H1 (cell line): ENCODE results near the gene CLMP. TPM values are rescaled to one million over a fixed set of nuclear protein-coding genes. Genes with fewer than 3 reads are reported as not detected.

Experiments used
- CTCF ChIA-PET: fragments of 300-600 bp; sonication (Branson Sonifier 250); formaldehyde crosslinking; loops from one replicate; lab custom pipeline; 2021; ENCODE audit not compliant: partially characterized antibody; lab: Charles Lee
- POLR2A ChIA-PET: fragments of 300-600 bp; sonication (Branson Sonifier 250); formaldehyde crosslinking; loops from one replicate; lab custom pipeline; 2021; ENCODE audit warnings: inconsistent platforms; ENCODE audit not compliant: partially characterized antibody; lab: Charles Lee
- DNase-seq, 2 experiments: peaks; one replicate each; pipeline versions ENCODE4 v3.0.0 to v3.0.0-alpha.2; 2010 to 2022; ENCODE audit warnings: low spot score in 2 of 2, low read depth in 1 of 2, mixed read lengths in 1 of 2
- FAIRE-seq: peaks from 2 replicates; lab custom pipeline; 2011; peaks lifted over from hg19 to GRCh38; lab: Jason Lieb, UNC
- H2AFZ ChIP-seq: 2 replicates; pipeline ENCODE4 v1.8.1; 2012; ENCODE audit warnings: low read length, inconsistent platforms
- H2AK5ac ChIP-seq: 2 replicates; pipeline ENCODE4 v1.6.1; 2013; ENCODE audit warnings: low read depth, low read length
- H2BK120ac ChIP-seq: replicated peaks from 2 replicates; pipeline ENCODE3; 2013; ENCODE audit warnings: low read depth, low read length, inconsistent platforms
- H2BK12ac ChIP-seq: 2 replicates; pipeline ENCODE4 v1.6.1; 2013; ENCODE audit warnings: low read depth, low read length
- H2BK15ac ChIP-seq: 2 replicates; pipeline ENCODE4 v1.6.1; 2013; ENCODE audit warnings: low read length
- H2BK20ac ChIP-seq: 2 replicates; pipeline ENCODE4 v1.6.1; 2013; ENCODE audit warnings: low read length
- H2BK5ac ChIP-seq: 2 replicates; pipeline ENCODE4 v1.6.1; 2013; ENCODE audit warnings: low read depth, low read length
- H3K14ac ChIP-seq: 2 replicates; pipeline ENCODE4 v1.6.1; 2013; ENCODE audit warnings: inconsistent platforms; ENCODE audit not compliant: insufficient read length
- H3K18ac ChIP-seq: 2 replicates; pipeline ENCODE4 v1.6.1; 2013; ENCODE audit warnings: low read length; ENCODE audit errors: extremely low read depth
- H3K23ac ChIP-seq: 2 replicates; pipeline ENCODE4 v1.6.1; 2013; ENCODE audit warnings: inconsistent platforms; ENCODE audit not compliant: insufficient read length
- H3K23me2 ChIP-seq: 2 replicates; pipeline ENCODE4 v1.6.1; 2013; ENCODE audit warnings: low read depth, low read length
- H3K27ac ChIP-seq: 2 replicates; pipeline ENCODE4 v1.6.1; 2011; ENCODE audit warnings: low read depth, low read length, inconsistent platforms
- H3K27me3 ChIP-seq, 4 experiments: replicated peaks in 1 of 4; 1 replicate in 1 of 4; 2 replicates in 3 of 4; pipeline versions ENCODE4 v1.6.1 to v1.8.1; 2011 to 2013; ENCODE audit warnings: low read length in 3 of 4, mild to moderate bottlenecking in 3 of 4, inconsistent platforms in 2 of 4, mixed read lengths in 2 of 4, moderate library complexity in 1 of 4; ENCODE audit not compliant: control insufficient read depth in 3 of 4, insufficient read depth in 3 of 4; ENCODE audit errors: extremely low read depth in 1 of 4
- H3K36me3 ChIP-seq, 4 experiments: 2 replicates each; pipeline versions ENCODE4 v1.6.1 to v1.8.1; 2011 to 2013; ENCODE audit warnings: mild to moderate bottlenecking in 4 of 4, low read length in 3 of 4, moderate library complexity in 2 of 4, control low read depth in 1 of 4, inconsistent platforms in 1 of 4; ENCODE audit not compliant: insufficient read depth in 4 of 4, control insufficient read depth in 2 of 4
- H3K4ac ChIP-seq: replicated peaks from 2 replicates; pipeline ENCODE3; 2013; ENCODE audit warnings: low read length, low read depth, mixed read lengths, inconsistent platforms; ENCODE audit not compliant: insufficient read length
- H3K4me1 ChIP-seq, 4 experiments: replicated peaks in 1 of 4; 1 replicate in 1 of 4; 2 replicates in 3 of 4; pipeline versions ENCODE4 v1.6.1 to v1.8.1; 2011 to 2013; ENCODE audit warnings: low read length in 3 of 4, inconsistent platforms in 2 of 4, mixed read lengths in 1 of 4; ENCODE audit not compliant: insufficient read depth in 4 of 4, control insufficient read depth in 3 of 4
- H3K4me2 ChIP-seq, 2 experiments: 2 replicates each; pipeline versions ENCODE4 v1.6.1 to v1.8.1; 2011 to 2013; ENCODE audit warnings: low read depth in 2 of 2, low read length in 2 of 2, control low read depth in 1 of 2, inconsistent platforms in 1 of 2, mild to moderate bottlenecking in 1 of 2; ENCODE audit not compliant: insufficient read depth in 1 of 2
- H3K4me3 ChIP-seq, 4 experiments: fragments of 200-600, 300-600 bp in 1 of 4; sonication (generic), shearing (Covaris generic), sonication (Bioruptor Twin) in 1 of 4; 2 replicates each; pipeline versions ENCODE4 v1.5.1 to v1.8.1; 2011 to 2016; ENCODE audit warnings: low read length in 4 of 4, low read depth in 3 of 4, control low read depth in 2 of 4, inconsistent platforms in 2 of 4, mild to moderate bottlenecking in 2 of 4, mixed read lengths in 1 of 4, moderate library complexity in 1 of 4; ENCODE audit not compliant: insufficient read depth in 2 of 4; ENCODE audit errors: extremely low read depth in 1 of 4
- H3K56ac ChIP-seq: replicated peaks from 2 replicates; pipeline ENCODE3; 2013; ENCODE audit warnings: low read depth, mild to moderate bottlenecking, mixed read lengths, low read length, inconsistent platforms; ENCODE audit not compliant: insufficient read length
- H3K79me1 ChIP-seq: 2 replicates; pipeline ENCODE4 v1.6.1; 2013; ENCODE audit warnings: low read depth, low read length, control low read depth
- H3K79me2 ChIP-seq, 2 experiments: 2 replicates each; pipeline versions ENCODE4 v1.6.1 to v1.8.1; 2012 to 2013; ENCODE audit warnings: low read length in 2 of 2, mild to moderate bottlenecking in 2 of 2, inconsistent platforms in 1 of 2; ENCODE audit not compliant: insufficient read depth in 2 of 2, control insufficient read depth in 1 of 2
- H3K9ac ChIP-seq, 4 experiments: replicated peaks in 1 of 4; 1 replicate in 1 of 4; 2 replicates in 3 of 4; pipeline versions ENCODE4 v1.6.1 to v1.8.1; 2011 to 2013; ENCODE audit warnings: low read depth in 3 of 4, low read length in 3 of 4, control low read depth in 2 of 4, mild to moderate bottlenecking in 2 of 4, moderate library complexity in 2 of 4, inconsistent platforms in 1 of 4; ENCODE audit errors: extremely low read depth in 1 of 4
- H3K9me3 ChIP-seq, 2 experiments: 2 replicates each; pipeline versions ENCODE4 v1.6.1 to v1.8.1; 2012 to 2013; ENCODE audit warnings: mild to moderate bottlenecking in 2 of 2, moderate library complexity in 2 of 2, control low read depth in 1 of 2, inconsistent platforms in 1 of 2, low read depth in 1 of 2, low read length in 1 of 2, mixed read lengths in 1 of 2; ENCODE audit not compliant: insufficient read depth in 2 of 2
- H4K20me1 ChIP-seq, 2 experiments: replicated peaks in 1 of 2; 2 replicates each; pipeline versions ENCODE3 to v1.8.1; 2011 to 2013; ENCODE audit warnings: inconsistent platforms in 2 of 2, low read length in 2 of 2, mild to moderate bottlenecking in 1 of 2; ENCODE audit not compliant: insufficient read depth in 2 of 2, control insufficient read depth in 1 of 2
- H4K5ac ChIP-seq: 2 replicates; pipeline ENCODE4 v1.6.1; 2013; ENCODE audit warnings: low read length, low read depth, mixed read lengths, inconsistent platforms; ENCODE audit not compliant: insufficient read length
- H4K8ac ChIP-seq: 2 replicates; pipeline ENCODE4 v1.8.0; 2013; ENCODE audit warnings: mild to moderate bottlenecking, moderate library complexity, low read length, inconsistent platforms; ENCODE audit not compliant: insufficient read depth; ENCODE audit errors: extremely low read depth
- H4K91ac ChIP-seq: replicated peaks from 2 replicates; pipeline ENCODE3; 2013; ENCODE audit warnings: low read length, mixed read lengths, inconsistent platforms; ENCODE audit not compliant: insufficient read length
- CTCF ChIP-seq, 3 experiments: IDR thresholded peaks; 1 replicate in 2 of 3; 2 replicates in 1 of 3; pipeline versions ENCODE4 v1.5.1 to v1.6.1; 2011; ENCODE audit warnings: low read length in 3 of 3, mild to moderate bottlenecking in 3 of 3, inconsistent platforms in 2 of 3, low read depth in 1 of 3, moderate library complexity in 1 of 3; ENCODE audit not compliant: insufficient read depth in 1 of 3; ENCODE audit errors: control extremely low read depth in 1 of 3
- POLR2AphosphoS5 ChIP-seq: IDR thresholded peaks from 2 replicates; pipeline ENCODE4 v1.6.1; 2011; ENCODE audit warnings: low read depth, low read length
- WGBS, 2 experiments: shearing (Covaris generic) in 1 of 2; methylation state at CpG; one replicate each; pipeline versions ENCODE4 v1.1.6 to v1.1.7; 2013 to 2015; ENCODE audit warnings: low lambda C conversion rate in 2 of 2, mixed read lengths in 2 of 2, inconsistent platforms in 1 of 2, low coverage in 1 of 2, missing lambda C conversion rate in 1 of 2; ENCODE audit not compliant: insufficient replicate concordance in 2 of 2, insufficient coverage in 1 of 2, insufficient read length in 1 of 2; ENCODE audit errors: extremely low coverage in 1 of 2, missing lambda C conversion rate in 1 of 2; 5-methylcytosine and 5-hydroxymethylcytosine counted together
- polyA plus RNA-seq, 7 experiments: library from polyadenylated mRNA; depleted of rRNA in 3 of 7; stranded (reverse) in 5 of 7; unstranded in 2 of 7; fragments of >200 nt in 5 of 7; fragments of 200-250 nt in 2 of 7; gene quantifications; 1 replicate in 5 of 7; 2 replicates in 1 of 7; 4 replicates in 1 of 7; pipeline versions ENCODE4 v1.2.1 to v1.2.3, GENCODE V29; 2011 to 2013; ENCODE audit warnings: missing spikeins in 2 of 7, mixed read lengths in 2 of 7
- total RNA-seq: library from RNA; stranded (reverse); fragmentation: NEBNext Ultra II Directional; extraction: Animal tissue kit (Norgen Biotek cat#: 25700); gene quantifications from 2 replicates; pipeline ENCODE4 v1.2.1, GENCODE V29; 2021

CLMP gene
- total and polyA plus RNA-seq, 2 of the 8 experiments (the other 6 are each of a cell fraction or from before 2014, with no cell fraction given): 9.9 to 24.1 TPM

GRCh38 chr11:123051634-123052033 lies 143.4 kb downstream of the CLMP start:
- WGBS, 2 experiments: 97% methylated on average over 4 of the region's 4 CpGs; no CpG with 5 or more reads in 1 of the 2 experiments
- H3K27ac ChIP-seq: no peak overlapping the region
- H3K56ac ChIP-seq: no peak overlapping the region
- no peak overlapping the region for H2AFZ ChIP-seq
- no peak overlapping the region for H4K5ac ChIP-seq
- H2BK20ac ChIP-seq: no peak overlapping the region
- no peak overlapping the region for H2BK120ac ChIP-seq
- H3K4me3 ChIP-seq: no peak overlapping the region
- H3K9ac ChIP-seq: no peak overlapping the region
- DNase-seq (no peak), FAIRE-seq (no peak)
- H3K27me3 ChIP-seq: no peaks in the 10 kb centered on the region
- peaks cover 2 to 21% (median 12%) of the 10 kb centered on the region in 4 experiments for H3K36me3 ChIP-seq
- ChIA-PET POLR2A (interaction anchor here (1.8 to 8.5 kb wide), 3 partner anchors 10 to 15 kb away, joined by 3 to 54 read pairs (median 8); partner anchors contain the start of gene HSPA8), CTCF (interaction anchor here (1.1 to 3.7 kb wide), 2 partner anchors 31 to 188 kb away, joined by 3 to 17 read pairs; no protein-coding TSS in a partner anchor)
- H2AK5ac ChIP-seq: no peak overlapping the region
- H3K18ac ChIP-seq: no peak overlapping the region
- no peak overlapping the region for H2BK12ac ChIP-seq
- no peak overlapping the region for H3K14ac ChIP-seq
- H3K4me2 ChIP-seq: no peak overlapping the region
- H4K8ac ChIP-seq: no peak overlapping the region; the same call in 1 of the 2 replicates
- no peak overlapping the region for H4K91ac ChIP-seq
- H3K79me2 ChIP-seq: no peaks in the 10 kb centered on the region
- no peak overlapping the region for H3K23ac ChIP-seq
- no peaks in the 10 kb centered on the region for H3K9me3 ChIP-seq
- no peaks in the 10 kb centered on the region; the same call in 1 of the 2 replicates for H3K79me1 ChIP-seq
- H4K20me1 ChIP-seq: peaks cover 1 to 4% of the 10 kb centered on the region in 2 experiments
- H3K23me2 ChIP-seq: no peaks in the 10 kb centered on the region
- H3K4me1 ChIP-seq: no peaks in the 10 kb centered on the region
- H2BK5ac ChIP-seq: no peak overlapping the region
- H3K4ac ChIP-seq: no peak overlapping the region
- peak; percentile 50; the same call in 1 of the 2 replicates for TF ChIP-seq POLR2AphosphoS5
- TF ChIP-seq CTCF (IDR thresholded peaks at IDR 0.05; ENCODE audit: control extremely low read depth in 1 of 3, insufficient read depth in 1 of 3, low read depth in 1 of 3, low read length in 3 of 3): no peak
- H2BK15ac ChIP-seq: no peak overlapping the region
